ENCODE data around the gene NCKAP1. TPM values are rescaled to one million over a fixed set of nuclear protein-coding genes. Genes with fewer than 3 reads are reported as not detected.

NCKAP1 gene
- total RNA-seq, 4 donors from 2014 or later = 45.3 to 99.7 (median 74.3) TPM

DNA sequence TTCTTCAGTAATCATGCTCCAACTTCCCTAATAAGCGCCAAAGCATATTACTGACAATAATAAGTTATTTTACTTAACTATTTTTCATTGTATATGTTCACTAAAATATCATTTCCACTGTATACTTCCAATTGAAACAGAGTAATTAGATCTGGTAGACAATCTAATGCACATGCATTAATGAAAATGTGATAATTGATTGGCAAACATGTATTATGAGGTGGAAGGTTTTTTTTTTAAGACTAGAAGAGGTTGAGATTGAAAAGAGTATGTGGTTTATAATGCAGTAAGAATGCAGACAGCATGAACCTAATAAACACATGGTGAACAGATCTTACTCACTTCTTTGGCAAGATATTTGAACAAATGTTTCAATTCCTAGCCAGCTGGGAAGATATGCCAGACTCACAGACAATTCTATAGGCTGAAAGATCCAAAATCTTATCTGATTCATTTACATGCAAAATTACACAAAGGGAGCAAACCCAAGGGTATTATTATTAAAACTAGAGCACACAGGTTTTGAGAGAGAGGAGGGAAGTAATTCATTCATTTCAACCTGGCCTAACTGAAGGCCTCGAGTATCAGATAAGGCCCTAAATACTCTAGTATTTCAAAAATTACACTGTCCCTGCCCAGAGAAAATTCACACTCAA, 2.8 kb downstream of the NCKAP1 start:
- Histone ChIP-seq H3K27ac (peak overlapping the region; percentile 92 to 99 (median 96)), H3K4me1 (peaks cover 22 to 73% (median 35%) of the 10 kb centered on the region in 4 donors), H3K4me3 (peak overlapping the region in 1 of 4 donors; percentile 85), H3K27me3 (peaks cover 9% of the 10 kb centered on the region), H3K36me3 (no peaks in the 10 kb centered on the region), H3K9me3 (no peaks in the 10 kb centered on the region)
- TF ChIP-seq POLR2AphosphoS5 (IDR thresholded peaks at IDR 0.05) (no peak), POLR2A (IDR thresholded peaks at IDR 0.05) (no peak), EP300 (IDR thresholded peaks at IDR 0.05; ENCODE audit: low read depth) (no peak)
- TF ChIP-seq, protein P1, sequence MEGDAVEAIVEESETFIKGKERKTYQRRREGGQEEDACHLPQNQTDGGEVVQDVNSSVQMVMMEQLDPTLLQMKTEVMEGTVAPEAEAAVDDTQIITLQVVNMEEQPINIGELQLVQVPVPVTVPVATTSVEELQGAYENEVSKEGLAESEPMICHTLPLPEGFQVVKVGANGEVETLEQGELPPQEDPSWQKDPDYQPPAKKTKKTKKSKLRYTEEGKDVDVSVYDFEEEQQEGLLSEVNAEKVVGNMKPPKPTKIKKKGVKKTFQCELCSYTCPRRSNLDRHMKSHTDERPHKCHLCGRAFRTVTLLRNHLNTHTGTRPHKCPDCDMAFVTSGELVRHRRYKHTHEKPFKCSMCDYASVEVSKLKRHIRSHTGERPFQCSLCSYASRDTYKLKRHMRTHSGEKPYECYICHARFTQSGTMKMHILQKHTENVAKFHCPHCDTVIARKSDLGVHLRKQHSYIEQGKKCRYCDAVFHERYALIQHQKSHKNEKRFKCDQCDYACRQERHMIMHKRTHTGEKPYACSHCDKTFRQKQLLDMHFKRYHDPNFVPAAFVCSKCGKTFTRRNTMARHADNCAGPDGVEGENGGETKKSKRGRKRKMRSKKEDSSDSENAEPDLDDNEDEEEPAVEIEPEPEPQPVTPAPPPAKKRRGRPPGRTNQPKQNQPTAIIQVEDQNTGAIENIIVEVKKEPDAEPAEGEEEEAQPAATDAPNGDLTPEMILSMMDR (IDR thresholded peaks at IDR 0.05) = no peak
- intact Hi-C loops (cut with DNase I; ENCODE audit: low total_unique reads) (no loop called here), in situ Hi-C loops (cut with MboI; ENCODE audit: low pct_ligation_motif_present in 1 of 4, low pct_unique_long_range_greater_than_20kb in 1 of 4, low sequenced_read_pairs in 3 of 4) (no loop called here)
- no peak for DNase-seq
- WGBS, 2 donors (ENCODE audit: low coverage in 1 of 2) = 44 to 56% methylated on average over 2 of the region's 2 CpGs

DNA sequence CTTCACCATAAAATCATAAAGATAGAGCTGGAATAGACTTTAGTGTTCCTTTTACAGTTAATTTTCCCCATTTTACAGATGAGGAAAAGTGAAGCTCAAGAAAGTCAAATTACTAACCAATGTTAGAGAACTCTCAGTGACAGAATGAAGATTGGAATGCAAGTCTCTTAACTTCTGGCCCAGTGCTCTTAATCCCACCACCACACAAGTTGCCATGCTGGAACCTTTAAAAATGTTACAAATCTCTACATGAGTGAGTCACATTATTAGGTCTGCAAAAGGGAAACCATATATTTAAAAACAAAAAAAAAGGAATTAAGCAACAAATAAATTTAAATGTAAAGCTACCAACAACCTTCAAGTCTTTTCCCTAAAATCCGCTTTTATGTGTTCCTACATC, 3.5 kb downstream of the NCKAP1 start:
- TF ChIP-seq POLR2AphosphoS5 (IDR thresholded peaks at IDR 0.05) = no peak

DNA sequence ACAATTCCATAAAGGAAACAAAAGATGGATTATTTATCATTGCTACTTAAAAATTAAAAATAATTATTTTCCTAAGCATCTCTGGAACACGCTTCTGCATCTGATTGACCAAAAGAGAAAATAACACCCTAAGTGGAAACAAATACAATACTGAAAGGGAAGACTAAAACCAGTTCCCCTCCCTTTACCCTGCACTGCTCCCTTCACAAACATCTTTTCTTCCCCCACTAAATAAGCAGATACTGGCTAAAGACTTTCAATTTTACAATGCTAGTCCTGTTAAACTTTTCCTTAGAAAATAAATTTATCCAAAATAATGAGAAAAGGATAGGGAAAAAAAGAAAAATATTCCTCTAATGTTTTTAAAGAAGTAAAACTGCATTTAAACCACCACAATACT, 4.3 kb downstream of the NCKAP1 start:
- Histone ChIP-seq H3K4me1 (peaks cover 22 to 71% (median 38%) of the 10 kb centered on the region in 4 donors), H3K27me3 (peaks cover 7% of the 10 kb centered on the region), H3K27ac (peak overlapping the region in 1 of 4 donors; percentile 13), H3K36me3 (no peaks in the 10 kb centered on the region), H3K4me3 (no peak overlapping the region), H3K9me3 (no peaks in the 10 kb centered on the region)
- intact Hi-C loops (cut with DNase I; ENCODE audit: low total_unique reads) = no loop called here
- in situ Hi-C loops (cut with MboI; ENCODE audit: low pct_ligation_motif_present in 1 of 4, low pct_unique_long_range_greater_than_20kb in 1 of 4, low sequenced_read_pairs in 3 of 4) = no loop called here
- TF ChIP-seq POLR2AphosphoS5 (IDR thresholded peaks at IDR 0.05) (no peak), POLR2A (IDR thresholded peaks at IDR 0.05) (no peak)
- no peak for DNase-seq
- WGBS, 2 donors (ENCODE audit: low coverage in 1 of 2) = 59 to 63% methylated on average over 1 of the region's 1 CpG

More for the DNA sequence above, 3.5 kb downstream of the NCKAP1 start:
- H3K4me1 ChIP-seq = peaks cover 22 to 77% (median 35%) of the 10 kb centered on the region in 4 donors
- intact Hi-C loops (cut with DNase I; ENCODE audit: low total_unique reads) (no loop called here), in situ Hi-C loops (cut with MboI; ENCODE audit: low pct_ligation_motif_present in 1 of 4, low pct_unique_long_range_greater_than_20kb in 1 of 4, low sequenced_read_pairs in 3 of 4) (no loop called here)
- DNase-seq = no peak
- peak overlapping the region in 3 of 4 donors; percentile 92 to 99 (median 94) for H3K27ac ChIP-seq
- H3K27me3 ChIP-seq = peaks cover 7% of the 10 kb centered on the region
- H3K36me3 ChIP-seq = no peaks in the 10 kb centered on the region
- H3K4me3 ChIP-seq = no peak overlapping the region
- WGBS, 2 donors (ENCODE audit: low coverage in 1 of 2) = 95 to 100% methylated on average over 1 of the region's 1 CpG
- H3K9me3 ChIP-seq = no peaks in the 10 kb centered on the region

DNA sequence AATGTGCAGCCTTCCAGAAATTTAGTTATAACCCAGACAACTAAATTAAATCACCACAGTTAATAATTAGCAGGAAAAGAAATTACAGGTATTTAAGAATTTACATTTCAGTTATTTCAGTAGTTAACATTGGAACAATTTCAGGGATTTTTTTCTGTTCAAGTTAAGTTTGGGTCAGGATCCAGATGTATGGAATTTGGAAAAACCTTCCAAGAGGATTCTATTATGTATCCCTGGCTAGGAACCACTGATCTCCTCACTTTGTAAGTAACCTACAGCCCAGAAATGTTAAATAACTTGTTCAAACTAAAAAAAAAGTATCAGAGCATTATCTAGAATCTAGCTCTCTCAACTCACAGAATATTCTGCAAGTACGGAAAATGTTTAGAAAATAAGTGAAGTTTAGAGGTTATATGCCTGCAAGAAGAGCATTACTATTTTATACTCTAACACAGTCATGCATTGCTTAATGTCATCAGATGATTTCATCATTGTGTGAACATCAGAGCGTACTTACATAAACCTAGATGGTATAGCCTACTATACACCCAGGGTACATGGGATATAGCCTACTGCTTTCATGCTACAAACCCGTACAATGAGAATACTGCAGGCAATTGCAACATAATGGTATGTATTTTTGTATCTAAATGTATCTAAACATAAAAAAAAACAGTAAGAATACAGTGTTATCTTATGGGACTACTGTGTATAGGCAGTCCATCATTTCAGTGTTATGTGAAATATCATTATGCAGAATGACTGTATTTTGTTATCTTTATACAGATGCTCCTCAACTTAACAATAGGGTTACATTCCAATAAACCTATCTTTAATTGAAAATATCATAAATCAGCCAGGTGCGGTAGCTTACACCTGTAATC, 6.1 kb downstream of the NCKAP1 start:
- TF ChIP-seq, protein P1 (IDR thresholded peaks at IDR 0.05) = no peak
- TF ChIP-seq POLR2A (IDR thresholded peaks at IDR 0.05) (no peak), POLR2AphosphoS5 (IDR thresholded peaks at IDR 0.05) (no peak), EP300 (IDR thresholded peaks at IDR 0.05; ENCODE audit: low read depth) (no peak)
- intact Hi-C loops (cut with DNase I; ENCODE audit: low total_unique reads) = no loop called here
- no peaks in the 10 kb centered on the region for H3K36me3 ChIP-seq

DNA sequence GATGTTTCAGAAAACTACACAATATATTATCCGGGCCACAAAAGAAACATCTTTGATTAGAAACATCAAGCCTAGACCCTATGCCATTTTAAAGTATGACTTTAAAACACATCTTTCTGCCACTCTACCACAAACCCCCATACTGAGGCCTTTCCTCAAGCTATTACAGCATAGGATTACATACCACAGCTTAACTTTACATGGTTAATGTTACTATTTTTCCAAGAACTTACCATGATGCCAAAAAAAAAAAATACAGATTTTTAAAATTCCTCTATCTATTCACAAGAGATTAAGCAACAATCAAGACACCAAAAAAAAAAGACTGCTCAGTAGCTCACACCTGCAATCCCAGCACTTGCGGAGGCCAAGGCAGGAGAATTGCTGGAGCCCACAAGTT, 9.0 kb downstream of the NCKAP1 start:
- TF ChIP-seq POLR2A (IDR thresholded peaks at IDR 0.05) (no peak), EP300 (IDR thresholded peaks at IDR 0.05; ENCODE audit: low read depth) (no peak), POLR2AphosphoS5 (IDR thresholded peaks at IDR 0.05) (no peak)
- TF ChIP-seq, protein P1 (IDR thresholded peaks at IDR 0.05) = no peak
- Histone ChIP-seq H3K4me3 (no peak overlapping the region), H3K4me1 (peaks cover 9 to 67% (median 31%) of the 10 kb centered on the region in 4 donors), H3K9me3 (no peaks in the 10 kb centered on the region), H3K27ac (no peak overlapping the region), H3K36me3 (no peaks in the 10 kb centered on the region), H3K27me3 (no peaks in the 10 kb centered on the region)
- in situ Hi-C loops (cut with MboI; ENCODE audit: low pct_ligation_motif_present in 1 of 4, low pct_unique_long_range_greater_than_20kb in 1 of 4, low sequenced_read_pairs in 3 of 4) (no loop called here), intact Hi-C loops (cut with DNase I; ENCODE audit: low total_unique reads) (no loop called here)
- no peak for DNase-seq
- 89 to 94% methylated on average over 1 to 2 of the region's 2 CpGs for WGBS, 2 donors (ENCODE audit: low coverage in 1 of 2)

More for the DNA sequence above, 6.1 kb downstream of the NCKAP1 start:
- in situ Hi-C loops (cut with MboI; ENCODE audit: low pct_ligation_motif_present in 1 of 4, low pct_unique_long_range_greater_than_20kb in 1 of 4, low sequenced_read_pairs in 3 of 4) = no loop called here
- Histone ChIP-seq H3K9me3 (no peaks in the 10 kb centered on the region), H3K4me1 (peaks cover 22 to 69% (median 39%) of the 10 kb centered on the region in 4 donors), H3K27ac (no peak overlapping the region), H3K27me3 (peaks cover 2% of the 10 kb centered on the region), H3K4me3 (no peak overlapping the region)
- WGBS, 2 donors (ENCODE audit: low coverage in 1 of 2) = 84 to 90% methylated on average over 3 to 4 of the region's 4 CpGs
- no peak for DNase-seq

Measured in transverse colon (tissue), 4 donors.